Tibial nerve (tissue), 4 donors: ENCODE data around the gene KCNT1. TPM values are rescaled to one million over a fixed set of nuclear protein-coding genes. Genes with fewer than 3 reads are reported as not detected.

Experiments
- DNase-seq, 2 donors: peaks; one replicate each; pipeline ENCODE4 v3.0.0-alpha.2; 2019; ENCODE audit warnings: low spot score in 2 of 2
- H3K27ac ChIP-seq, 4 donors: fragments of 200-600 bp; sonication (generic) in 3 of 4; one replicate each; pipeline ENCODE4 v1.5.1; 2017 to 2019; ENCODE audit warnings: mild to moderate bottlenecking in 1 of 4
- H3K27me3 ChIP-seq, 2 donors: fragments of 200-600 bp; sonication (generic) in 1 of 2; one replicate each; pipeline versions ENCODE4 v1.5.1 to v1.6.0; 2017 to 2019
- H3K36me3 ChIP-seq, 3 donors: fragments of 200-600 bp; sonication (generic); one replicate each; pipeline ENCODE4 v1.5.1; 2018 to 2019
- H3K4me1 ChIP-seq, 4 donors: fragments of 200-600 bp; sonication (generic) in 3 of 4; one replicate each; pipeline ENCODE4 v1.5.1; 2017 to 2019
- H3K4me3 ChIP-seq, 4 donors: fragments of 200-600 bp; sonication (generic) in 3 of 4; one replicate each; pipeline ENCODE4 v1.5.1; 2017 to 2019; ENCODE audit warnings: mild to moderate bottlenecking in 1 of 4, moderate library complexity in 1 of 4
- H3K9me3 ChIP-seq, 4 donors: fragments of 200-600 bp; sonication (generic) in 3 of 4; one replicate each; pipeline ENCODE4 v1.5.1; 2017 to 2019
- EP300 ChIP-seq, 2 donors: sonication (generic); formaldehyde crosslinking; IDR thresholded peaks; one replicate each; pipeline ENCODE4 v1.6.1; 2017; ENCODE audit warnings: antibody characterized with exemption in 2 of 2, mild to moderate bottlenecking in 1 of 2
- POLR2A ChIP-seq, 2 donors: fragments of 450-650 bp; IDR thresholded peaks; one replicate each; pipeline ENCODE4 v1.6.1; 2017; ENCODE audit warnings: antibody characterized with exemption in 2 of 2, mild to moderate bottlenecking in 2 of 2, moderate library complexity in 2 of 2
- WGBS, 2 donors: methylation state at CpG; one replicate each; pipeline ENCODE4 v1.1.5; 2018; 5-methylcytosine and 5-hydroxymethylcytosine counted together
- total RNA-seq, 4 donors: library from RNA; depleted of rRNA; stranded (reverse); fragments of >200 nt; gene quantifications; one replicate each; pipeline ENCODE4 v1.1.0, GENCODE V29; 2016
- TF ChIP-seq, protein P1 (sequence below), 5 experiments: fragments of 200-600 bp in 3 of 5; fragments of 450-650 bp in 2 of 5; sonication (generic) in 3 of 5; IDR thresholded peaks; one replicate each; pipeline ENCODE4 v1.5.1; 2016 to 2019; ENCODE audit warnings: antibody characterized with exemption in 5 of 5, mild to moderate bottlenecking in 3 of 5, moderate library complexity in 2 of 5

Gene KCNT1
- total RNA-seq, 4 donors from 2014 or later, result under 0.01 to 0.39 TPM; not detected in 2

DNA sequence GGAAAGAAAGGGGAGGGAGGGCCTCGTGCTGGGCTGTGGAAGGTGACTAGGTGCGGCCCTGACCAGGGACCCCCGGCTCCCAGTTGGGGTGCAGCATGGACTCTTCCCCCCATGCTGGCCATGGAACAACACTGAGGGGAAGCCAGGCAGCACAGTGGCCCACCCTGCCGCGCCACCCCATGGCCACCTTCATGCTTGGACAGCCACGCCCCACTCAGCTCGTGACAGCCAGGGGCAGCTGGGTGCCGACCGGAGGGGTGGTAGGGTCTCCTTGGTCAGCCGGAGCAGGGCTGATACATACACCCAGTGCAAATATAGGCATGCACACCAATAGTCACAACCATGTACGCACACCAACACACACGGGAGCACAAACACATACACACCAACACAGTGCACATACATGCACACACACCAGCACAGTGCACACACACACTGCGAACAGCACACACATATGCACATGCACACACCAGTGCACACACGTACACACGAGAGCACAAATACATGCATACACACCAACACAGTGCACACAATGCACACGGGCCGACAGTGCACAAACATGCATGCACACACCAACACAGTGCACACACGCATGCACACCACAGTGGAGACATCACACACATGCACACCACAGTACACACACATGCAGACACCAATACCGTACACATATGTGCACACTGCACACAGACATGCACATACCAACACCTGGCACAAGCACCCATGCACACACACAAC lies 11.0 kb upstream of the KCNT1 start:
- H3K27me3 ChIP-seq, result no peaks in the 10 kb centered on the region
- DNase-seq, result no peak
- H3K27ac ChIP-seq, result no peak overlapping the region
- H3K4me1 ChIP-seq, result no peaks in the 10 kb centered on the region
- no peaks in the 10 kb centered on the region for H3K9me3 ChIP-seq
- WGBS, 2 donors, result 88 to 93% methylated on average over 18 to 19 of the region's 19 CpGs
- H3K36me3 ChIP-seq, result no peaks in the 10 kb centered on the region
- H3K4me3 ChIP-seq, result no peak overlapping the region
- no peak for TF ChIP-seq EP300 (IDR thresholded peaks at IDR 0.05)
- TF ChIP-seq, protein P1, sequence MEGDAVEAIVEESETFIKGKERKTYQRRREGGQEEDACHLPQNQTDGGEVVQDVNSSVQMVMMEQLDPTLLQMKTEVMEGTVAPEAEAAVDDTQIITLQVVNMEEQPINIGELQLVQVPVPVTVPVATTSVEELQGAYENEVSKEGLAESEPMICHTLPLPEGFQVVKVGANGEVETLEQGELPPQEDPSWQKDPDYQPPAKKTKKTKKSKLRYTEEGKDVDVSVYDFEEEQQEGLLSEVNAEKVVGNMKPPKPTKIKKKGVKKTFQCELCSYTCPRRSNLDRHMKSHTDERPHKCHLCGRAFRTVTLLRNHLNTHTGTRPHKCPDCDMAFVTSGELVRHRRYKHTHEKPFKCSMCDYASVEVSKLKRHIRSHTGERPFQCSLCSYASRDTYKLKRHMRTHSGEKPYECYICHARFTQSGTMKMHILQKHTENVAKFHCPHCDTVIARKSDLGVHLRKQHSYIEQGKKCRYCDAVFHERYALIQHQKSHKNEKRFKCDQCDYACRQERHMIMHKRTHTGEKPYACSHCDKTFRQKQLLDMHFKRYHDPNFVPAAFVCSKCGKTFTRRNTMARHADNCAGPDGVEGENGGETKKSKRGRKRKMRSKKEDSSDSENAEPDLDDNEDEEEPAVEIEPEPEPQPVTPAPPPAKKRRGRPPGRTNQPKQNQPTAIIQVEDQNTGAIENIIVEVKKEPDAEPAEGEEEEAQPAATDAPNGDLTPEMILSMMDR (IDR thresholded peaks at IDR 0.05), result no peak
- TF ChIP-seq POLR2A (IDR thresholded peaks at IDR 0.05), result no peak

DNA sequence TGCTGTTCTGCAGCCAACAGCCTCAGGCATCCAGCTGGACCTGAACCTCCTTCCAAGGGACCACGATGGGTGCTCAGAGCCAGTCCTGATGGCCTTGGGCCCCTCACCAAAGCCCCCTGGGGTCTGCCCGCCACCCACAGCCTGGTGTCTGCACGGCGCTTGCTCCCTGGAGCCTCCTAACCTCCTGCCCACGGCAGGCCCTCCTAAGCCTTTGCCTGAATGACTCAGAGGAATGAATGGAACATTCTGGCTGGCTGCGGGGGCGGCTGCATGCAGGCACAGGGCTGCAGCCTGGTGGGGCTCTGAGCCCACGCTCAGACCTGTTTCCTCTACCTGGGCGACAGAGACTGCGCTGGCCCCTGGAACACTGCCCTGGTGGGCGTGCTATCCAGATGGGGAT lies 9.6 kb upstream of the KCNT1 start:
- Histone ChIP-seq H3K27ac (no peak overlapping the region), H3K27me3 (no peaks in the 10 kb centered on the region), H3K9me3 (no peaks in the 10 kb centered on the region), H3K36me3 (no peaks in the 10 kb centered on the region), H3K4me1 (no peaks in the 10 kb centered on the region), H3K4me3 (no peak overlapping the region)
- DNase-seq, result no peak
- 42 to 54% methylated on average over 8 to 11 of the region's 11 CpGs for WGBS, 2 donors
- TF ChIP-seq, protein P1 (IDR thresholded peaks at IDR 0.05), result no peak
- no peak for TF ChIP-seq EP300 (IDR thresholded peaks at IDR 0.05)
- TF ChIP-seq POLR2A (IDR thresholded peaks at IDR 0.05), result no peak

DNA sequence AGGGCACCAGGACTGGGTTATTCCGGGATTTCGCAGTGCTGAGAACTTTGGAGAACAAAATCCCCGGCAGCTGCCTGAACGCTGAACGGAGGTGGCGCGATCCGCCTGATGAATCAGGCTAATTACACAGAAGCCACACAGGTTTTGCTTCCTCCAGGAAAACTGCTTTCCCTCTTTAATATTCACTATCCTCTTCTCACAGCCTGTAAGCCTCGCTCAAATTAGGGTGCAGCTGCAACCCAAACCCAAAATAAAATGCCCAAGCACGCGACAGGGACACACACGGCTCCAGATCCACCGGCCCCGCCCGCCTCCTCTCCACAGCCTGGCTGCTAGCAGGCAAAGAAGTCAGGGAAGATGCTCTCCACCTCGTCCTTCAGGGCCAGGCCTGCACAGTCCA lies 8.7 kb upstream of the KCNT1 start:
- no peaks in the 10 kb centered on the region for H3K36me3 ChIP-seq
- H3K4me1 ChIP-seq, result no peaks in the 10 kb centered on the region
- no peak overlapping the region for H3K4me3 ChIP-seq
- WGBS, 2 donors, result 70 to 71% methylated on average over 16 of the region's 16 CpGs
- DNase-seq, result no peak
- no peak overlapping the region for H3K27ac ChIP-seq
- TF ChIP-seq POLR2A (IDR thresholded peaks at IDR 0.05) (no peak), EP300 (IDR thresholded peaks at IDR 0.05) (no peak)
- TF ChIP-seq, protein P1 (IDR thresholded peaks at IDR 0.05), result no peak
- no peaks in the 10 kb centered on the region for H3K27me3 ChIP-seq
- H3K9me3 ChIP-seq, result no peaks in the 10 kb centered on the region

DNA sequence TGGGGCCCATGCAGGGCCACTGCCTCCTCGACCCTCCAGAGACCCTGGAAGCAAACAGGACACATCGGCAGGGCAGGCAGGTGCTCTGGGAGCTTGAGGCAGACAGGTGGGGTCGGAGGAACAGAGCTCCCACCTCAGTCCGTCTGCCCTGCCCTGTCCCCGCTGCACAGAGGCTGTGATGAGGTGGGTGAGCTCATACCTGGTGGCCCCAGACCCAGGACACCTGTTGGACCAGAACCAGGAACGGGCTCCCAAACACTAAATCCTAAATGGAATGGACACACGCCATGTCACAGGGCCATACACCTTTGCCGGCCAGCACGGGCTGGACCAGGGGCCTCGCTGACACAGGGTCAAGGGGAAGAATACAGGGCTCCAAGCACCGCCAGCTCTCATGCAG lies 8.2 kb upstream of the KCNT1 start:
- H3K27ac ChIP-seq, result no peak overlapping the region
- no peaks in the 10 kb centered on the region for H3K27me3 ChIP-seq
- H3K9me3 ChIP-seq, result no peaks in the 10 kb centered on the region
- no peak for TF ChIP-seq EP300 (IDR thresholded peaks at IDR 0.05)
- TF ChIP-seq POLR2A (IDR thresholded peaks at IDR 0.05), result no peak
- TF ChIP-seq, protein P1 (IDR thresholded peaks at IDR 0.05), result no peak
- no peak overlapping the region for H3K4me3 ChIP-seq
- no peak for DNase-seq
- H3K36me3 ChIP-seq, result no peaks in the 10 kb centered on the region
- no peaks in the 10 kb centered on the region for H3K4me1 ChIP-seq
- WGBS, 2 donors, result 81 to 94% methylated on average over 6 to 11 of the region's 11 CpGs

DNA sequence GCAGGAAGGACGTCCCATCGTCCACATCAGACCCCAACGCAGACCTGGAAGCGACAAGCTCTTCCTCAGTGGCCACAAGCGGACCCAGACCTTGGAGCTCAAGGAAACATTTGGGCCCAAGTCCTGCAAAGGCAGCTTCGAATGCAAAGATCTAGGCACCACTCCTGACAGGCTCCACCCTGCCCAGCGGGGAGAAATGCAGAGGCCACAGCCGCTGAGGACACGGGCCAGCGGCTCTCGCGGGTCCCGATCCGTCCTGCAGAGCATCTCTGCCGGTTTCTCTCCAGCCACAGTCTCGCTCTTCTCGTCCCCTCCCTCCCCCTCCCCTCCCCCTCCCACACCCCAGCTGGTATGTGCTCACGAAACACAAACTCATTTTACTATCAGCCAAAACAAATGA lies 7.6 kb upstream of the KCNT1 start:
- 45 to 59% methylated on average over 14 to 18 of the region's 18 CpGs for WGBS, 2 donors
- no peaks in the 10 kb centered on the region for H3K27me3 ChIP-seq
- H3K4me3 ChIP-seq, result no peak overlapping the region

More for the DNA sequence above, 7.6 kb upstream of the KCNT1 start:
- DNase-seq, result no peak
- H3K27ac ChIP-seq, result no peak overlapping the region
- H3K4me1 ChIP-seq, result no peaks in the 10 kb centered on the region
- no peak for TF ChIP-seq POLR2A (IDR thresholded peaks at IDR 0.05)
- TF ChIP-seq, protein P1 (IDR thresholded peaks at IDR 0.05), result no peak
- no peak for TF ChIP-seq EP300 (IDR thresholded peaks at IDR 0.05)
- no peaks in the 10 kb centered on the region for H3K9me3 ChIP-seq
- no peaks in the 10 kb centered on the region for H3K36me3 ChIP-seq
